Measurements from ENCODE around the gene HMOX1.
"Not testable (repeated sequence)": the region's sequence is repeated elsewhere in the genome, so short reads cannot be mapped to it uniquely, and the experiment has no call there.

HMOX1 gene

GRCh38 chr22:35437049-35437448, 56.2 kb downstream of the HMOX1 start:
- DNase-seq, result no peak

GRCh38 chr22:35438673-35439364, 57.9 kb downstream of the HMOX1 start:
- not testable (repeated sequence) for DNase-seq

GRCh38 chr22:35439365-35439717, 58.4 kb downstream of the HMOX1 start:
- DNase-seq, result no peak

- DNase-seq, result no peak
These were observed 59.2 kb downstream of the HMOX1 start for GRCh38 chr22:35440129-35440528.

GRCh38 chr22:35441489-35442100, 60.7 kb downstream of the HMOX1 start:
- DNase-seq, result no peak

- no peak for DNase-seq
These were observed 61.6 kb downstream of the HMOX1 start for GRCh38 chr22:35442471-35442870.

- DNase-seq, result no peak
These were observed 62.4 kb downstream of the HMOX1 start for GRCh38 chr22:35443338-35443737.
